SK-N-MC (cell line): Measurements from ENCODE around the gene KMT2C.
"Not testable (repeated sequence)": the region's sequence is repeated elsewhere in the genome, so short reads cannot be mapped to it uniquely, and the experiment has no call there.

Source experiments
- EZH2 ChIP-seq: fragments of 200-600 bp; sonication (generic); IDR thresholded peaks from one replicate; pipeline ENCODE4 v1.6.1; 2017; ENCODE audit warnings: antibody characterized with exemption
- POLR2AphosphoS5 ChIP-seq: IDR thresholded peaks from 2 replicates; pipeline ENCODE4 v1.6.1; 2012; ENCODE audit warnings: mild to moderate bottlenecking, low read depth, low read length, borderline replicate concordance

- TF ChIP-seq EZH2, POLR2AphosphoS5: not testable (repeated sequence)
Measured at GRCh38 chr7:152264915-152265314, 170.9 kb downstream of the KMT2C start.
